GM12878 (cell line): ENCODE measurements around the gene CFAP45. TPM values are rescaled to one million over a fixed set of nuclear protein-coding genes. Genes with fewer than 3 reads are reported as not detected.

ENCODE experiments used
- BCL11A ChIP-seq: IDR thresholded peaks from 2 replicates; pipeline ENCODE4 v1.6.1; 2011; ENCODE audit warnings: low read depth, low read length
- CBFB ChIP-seq: IDR thresholded peaks from 2 replicates; pipeline ENCODE4 v1.6.1; 2016; ENCODE audit warnings: antibody characterized with exemption, low read depth
- CHD1 ChIP-seq: IDR thresholded peaks from 2 replicates; pipeline ENCODE4 v1.6.1; 2012; ENCODE audit warnings: low read depth, low read length, improper control_type of control experiment
- DPF2 ChIP-seq: fragments of 450-650 bp; IDR thresholded peaks from 2 replicates; pipeline ENCODE4 v1.6.1; 2017; ENCODE audit warnings: mild to moderate bottlenecking
- E4F1 ChIP-seq: fragments of 450-650 bp; IDR thresholded peaks from 2 replicates; pipeline ENCODE4 v1.6.1; 2018; ENCODE audit warnings: borderline replicate concordance, mild to moderate bottlenecking; ENCODE audit not compliant: partially characterized antibody
- NFIC ChIP-seq: IDR thresholded peaks from 2 replicates; pipeline ENCODE4 v1.6.1; 2012; ENCODE audit warnings: low read depth, mild to moderate bottlenecking, inconsistent platforms, low read length, moderate library complexity
- NFYB ChIP-seq: IDR thresholded peaks from 2 replicates; pipeline ENCODE4 v1.6.1; 2011; ENCODE audit warnings: low read depth, mild to moderate bottlenecking, low read length, improper control_type of control experiment, moderate library complexity; ENCODE audit not compliant: insufficient read depth
- NKRF ChIP-seq: fragments of 450-650 bp; conservative IDR thresholded peaks from 2 replicates; pipeline ENCODE4 v1.6.1; 2017; ENCODE audit warnings: mild to moderate bottlenecking, moderate library complexity
- NRF1 ChIP-seq: conservative IDR thresholded peaks from 2 replicates; pipeline ENCODE4 v1.6.1; 2011; ENCODE audit warnings: mild to moderate bottlenecking, low read depth, low read length, improper control_type of control experiment
- PAX8 ChIP-seq: fragments of 450-650 bp; IDR thresholded peaks from 2 replicates; pipeline ENCODE4 v1.6.1; 2017; ENCODE audit warnings: mild to moderate bottlenecking, moderate library complexity
- POLR2AphosphoS2 ChIP-seq: IDR thresholded peaks from 2 replicates; pipeline ENCODE4 v1.6.1; 2011; ENCODE audit warnings: low read depth, mild to moderate bottlenecking, low read length, improper control_type of control experiment, moderate library complexity
- SUPT20H ChIP-seq: IDR thresholded peaks from 2 replicates; pipeline ENCODE4 v1.6.1; 2011; ENCODE audit warnings: low read depth, mild to moderate bottlenecking, low read length, moderate library complexity, borderline replicate concordance; ENCODE audit not compliant: control insufficient read depth
- USF1 ChIP-seq: IDR thresholded peaks from 2 replicates; pipeline ENCODE4 v1.6.1; 2011; ENCODE audit warnings: borderline replicate concordance, low read depth, mild to moderate bottlenecking, moderate library complexity, mixed read lengths, low read length; ENCODE audit not compliant: insufficient read depth; ENCODE audit errors: extremely low read length
- WRNIP1 ChIP-seq: IDR thresholded peaks from 2 replicates; pipeline ENCODE4 v1.6.1; 2011; ENCODE audit warnings: low read depth, low read length, improper control_type of control experiment, borderline replicate concordance
- ZBED1 ChIP-seq: IDR thresholded peaks from 2 replicates; pipeline ENCODE4 v1.6.1; 2016; ENCODE audit warnings: borderline replicate concordance
- ZBTB11 ChIP-seq: fragments of 450-650 bp; formaldehyde crosslinking; IDR thresholded peaks from 2 replicates; pipeline ENCODE4 v1.5.0; 2022; ENCODE audit warnings: mild to moderate bottlenecking, missing genetic modification characterization
- ZNF24 ChIP-seq: fragments of 450-650 bp; IDR thresholded peaks from 2 replicates; pipeline ENCODE4 v1.6.1; 2017; ENCODE audit warnings: antibody characterized with exemption, mild to moderate bottlenecking
- polyA plus RNA-seq, 11 experiments: library from polyadenylated mRNA; depleted of rRNA in 4 of 11; unstranded in 6 of 11; stranded (reverse) in 5 of 11; fragments of >200 nt; fragmentation: Nextera tagmentation in 4 of 11; fragmentation: Illumina TruSeq in 1 of 11; extraction: Ambion mirVana in 4 of 11; extraction: Trizol in 1 of 11; gene quantifications; 1 replicate in 1 of 11; 2 replicates in 10 of 11; pipeline versions ENCODE4 v1.2.1 to v1.2.3, GENCODE V29; 2011 to 2016; ENCODE audit warnings: inconsistent platforms in 2 of 11, missing spikeins in 2 of 11, low read depth in 1 of 11
- total RNA-seq, 4 experiments: library from RNA; depleted of rRNA in 3 of 4; stranded (reverse); fragments of >200 nt in 3 of 4; fragmentation: Illumina TruSeq in 1 of 4; extraction: Trizol in 1 of 4; gene quantifications; 2 replicates each; pipeline versions ENCODE4 v1.2.1 to v1.2.3, GENCODE V29; 2013 to 2021
- TF ChIP-seq, protein P1 (sequence below): IDR thresholded peaks from 2 replicates; pipeline ENCODE4 v1.6.1; 2012; ENCODE audit warnings: low read depth, low read length, improper control_type of control experiment
- TF ChIP-seq, protein P2 (sequence below): IDR thresholded peaks from 2 replicates; pipeline ENCODE4 v1.6.1; 2011; ENCODE audit warnings: low read depth, low read length, improper control_type of control experiment, borderline replicate concordance

CFAP45 gene
- total and polyA plus RNA-seq, 10 of the 15 experiments (the other 5 are each of a cell fraction or from before 2014, with no cell fraction given) = 0.43 to 0.91 (median 0.67) TPM

DNA sequence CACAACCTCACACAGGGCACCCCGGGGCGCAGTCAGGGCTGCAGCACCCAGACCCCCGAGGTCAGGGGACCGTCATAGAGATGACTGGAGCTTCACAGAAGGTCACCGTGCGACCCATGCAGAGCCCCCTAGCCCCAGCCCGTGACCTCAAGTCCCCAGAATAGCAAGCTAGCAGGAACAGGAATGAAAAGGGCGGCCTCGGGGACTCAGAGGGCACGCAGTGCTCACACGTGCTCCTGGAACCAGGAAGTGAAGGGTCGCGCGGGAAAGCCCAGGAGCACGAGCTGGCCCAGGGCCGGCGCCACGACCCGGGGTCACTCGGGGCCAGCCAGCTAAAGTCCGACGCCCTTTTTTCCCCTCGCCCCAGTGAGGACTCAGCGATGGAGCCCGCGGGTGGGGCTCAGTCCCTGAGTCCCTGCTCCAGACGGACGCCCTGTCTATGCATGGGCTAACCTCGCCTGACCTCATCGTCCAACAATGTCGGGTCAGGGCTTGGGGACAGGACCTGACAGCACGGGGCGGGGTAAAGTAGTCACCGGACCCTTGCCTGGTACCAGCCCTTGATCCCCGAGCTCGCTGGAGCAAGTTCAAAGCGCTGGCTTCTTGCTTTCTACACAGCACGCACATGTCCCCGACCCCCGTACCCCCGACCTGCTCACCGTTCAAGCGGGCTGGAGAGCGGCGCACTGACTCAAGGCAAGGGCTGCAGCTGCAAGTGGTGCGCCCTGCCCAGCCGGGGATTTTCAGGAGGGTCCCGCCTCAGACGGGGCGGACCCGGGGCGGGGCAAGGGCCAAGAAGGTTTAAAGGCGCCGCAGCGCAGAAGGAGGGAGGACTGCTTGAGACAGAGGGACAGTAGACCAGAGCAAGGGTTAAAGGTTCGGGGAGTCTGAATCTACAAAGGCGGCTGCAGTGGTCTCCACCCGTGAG is 25.1 kb upstream of the CFAP45 start, which contains the start of gene TAGLN2 (continued):
- TF ChIP-seq ZBTB11 (CRISPR knock-in tag) = no peak
- TF ChIP-seq NKRF = peak; percentile 86
- TF ChIP-seq CBFB = peak; percentile 81
- TF ChIP-seq ZNF24 = no peak
- TF ChIP-seq E4F1 = peak; percentile 60
- no peak for TF ChIP-seq NFYB
- no peak for TF ChIP-seq NRF1
- peak; percentile 83; the same call in 1 of the 2 replicates for TF ChIP-seq ZBED1
- TF ChIP-seq, protein P1, sequence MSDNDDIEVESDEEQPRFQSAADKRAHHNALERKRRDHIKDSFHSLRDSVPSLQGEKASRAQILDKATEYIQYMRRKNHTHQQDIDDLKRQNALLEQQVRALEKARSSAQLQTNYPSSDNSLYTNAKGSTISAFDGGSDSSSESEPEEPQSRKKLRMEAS = peak; percentile 80
- TF ChIP-seq DPF2 = peak; percentile 42; the same call in 1 of the 2 replicates
- TF ChIP-seq USF1 = no peak
- no peak for TF ChIP-seq BCL11A
- TF ChIP-seq SUPT20H = no peak
- TF ChIP-seq, protein P2, sequence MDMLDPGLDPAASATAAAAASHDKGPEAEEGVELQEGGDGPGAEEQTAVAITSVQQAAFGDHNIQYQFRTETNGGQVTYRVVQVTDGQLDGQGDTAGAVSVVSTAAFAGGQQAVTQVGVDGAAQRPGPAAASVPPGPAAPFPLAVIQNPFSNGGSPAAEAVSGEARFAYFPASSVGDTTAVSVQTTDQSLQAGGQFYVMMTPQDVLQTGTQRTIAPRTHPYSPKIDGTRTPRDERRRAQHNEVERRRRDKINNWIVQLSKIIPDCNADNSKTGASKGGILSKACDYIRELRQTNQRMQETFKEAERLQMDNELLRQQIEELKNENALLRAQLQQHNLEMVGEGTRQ = no peak
- TF ChIP-seq PAX8 = no peak
- TF ChIP-seq CHD1 = no peak
- TF ChIP-seq POLR2AphosphoS2 = peak; percentile 96
- no peak for TF ChIP-seq NFIC
- no peak for TF ChIP-seq WRNIP1
